Esophagus muscularis mucosa (tissue), 4 donors: ENCODE results near the gene HECA.

Source experiments
- CTCF ChIP-seq, 3 experiments: fragments of 200-600 bp in 2 of 3; fragments of 450-650 bp in 1 of 3; sonication (generic) in 2 of 3; IDR thresholded peaks; one replicate each; pipeline ENCODE4 v1.5.1; 2017 to 2019; ENCODE audit warnings: antibody characterized with exemption in 3 of 3, mild to moderate bottlenecking in 2 of 3, moderate library complexity in 1 of 3
- EP300 ChIP-seq: sonication (generic); formaldehyde crosslinking; IDR thresholded peaks from one replicate; pipeline ENCODE4 v1.6.1; 2017; ENCODE audit warnings: antibody characterized with exemption
- POLR2A ChIP-seq: fragments of 450-650 bp; IDR thresholded peaks from one replicate; pipeline ENCODE4 v1.6.1; 2017; ENCODE audit warnings: antibody characterized with exemption, moderate library complexity, mild to moderate bottlenecking, low read depth
- POLR2AphosphoS5 ChIP-seq, 2 donors: sonication (generic); formaldehyde crosslinking; IDR thresholded peaks; one replicate each; pipeline ENCODE4 v1.6.1; 2017; ENCODE audit warnings: antibody characterized with exemption in 2 of 2

- TF ChIP-seq POLR2AphosphoS5 (IDR thresholded peaks at IDR 0.05), result no peak
- no peak for TF ChIP-seq POLR2A
- TF ChIP-seq CTCF (IDR thresholded peaks at IDR 0.05), result no peak
- no peak for TF ChIP-seq EP300
Measured at GRCh38 chr6:139184459-139184858, 49.6 kb downstream of the HECA start.
